Measurements from ENCODE around the gene STARD8.

STARD8 gene

GRCh38 chrX:68708503-68709290 is 61.2 kb downstream of the STARD8 start:
- no peak for TF ChIP-seq CTCF (IDR thresholded peaks at IDR 0.05; ENCODE audit: control insufficient read depth, extremely low read depth, insufficient read depth)
- no peak overlapping the region for H3K4me3 ChIP-seq (ENCODE audit: low read depth, low read length)
- no peak for DNase-seq (ENCODE audit: low read depth)

GRCh38 chrX:68710870-68711576 is 63.6 kb downstream of the STARD8 start:
- H3K4me3 ChIP-seq (ENCODE audit: low read depth, low read length) = no peak overlapping the region
- TF ChIP-seq CTCF (IDR thresholded peaks at IDR 0.05; ENCODE audit: control insufficient read depth, extremely low read depth, insufficient read depth) = peak; percentile 76
- peak; percentile 15 for DNase-seq (ENCODE audit: low read depth)

GRCh38 chrX:68711845-68712244 is 64.4 kb downstream of the STARD8 start:
- no peak overlapping the region for H3K4me3 ChIP-seq (ENCODE audit: low read depth, low read length)
- no peak for DNase-seq (ENCODE audit: low read depth)
- TF ChIP-seq CTCF (IDR thresholded peaks at IDR 0.05; ENCODE audit: control insufficient read depth, extremely low read depth, insufficient read depth) = no peak

GRCh38 chrX:68714856-68715255 is 67.4 kb downstream of the STARD8 start:
- DNase-seq (ENCODE audit: low read depth) = no peak
- TF ChIP-seq CTCF (IDR thresholded peaks at IDR 0.05; ENCODE audit: control insufficient read depth, extremely low read depth, insufficient read depth) = no peak
- H3K4me3 ChIP-seq (ENCODE audit: low read depth, low read length) = no peak overlapping the region

GRCh38 chrX:68717196-68717595 is 69.7 kb downstream of the STARD8 start:
- TF ChIP-seq CTCF (IDR thresholded peaks at IDR 0.05; ENCODE audit: control insufficient read depth, extremely low read depth, insufficient read depth) = no peak
- DNase-seq (ENCODE audit: low read depth) = no peak

GRCh38 chrX:68717663-68718442 is 70.4 kb downstream of the STARD8 start:
- no peak overlapping the region for H3K4me3 ChIP-seq (ENCODE audit: low read depth, low read length)
- no peak for TF ChIP-seq CTCF (IDR thresholded peaks at IDR 0.05; ENCODE audit: control insufficient read depth, extremely low read depth, insufficient read depth)
- DNase-seq (ENCODE audit: low read depth) = no peak

More at GRCh38 chrX:68717196-68717595, 69.7 kb downstream of the STARD8 start:
- no peak overlapping the region for H3K4me3 ChIP-seq (ENCODE audit: low read depth, low read length)
